ENCODE measurements around the gene SNRNP48.

DNA sequence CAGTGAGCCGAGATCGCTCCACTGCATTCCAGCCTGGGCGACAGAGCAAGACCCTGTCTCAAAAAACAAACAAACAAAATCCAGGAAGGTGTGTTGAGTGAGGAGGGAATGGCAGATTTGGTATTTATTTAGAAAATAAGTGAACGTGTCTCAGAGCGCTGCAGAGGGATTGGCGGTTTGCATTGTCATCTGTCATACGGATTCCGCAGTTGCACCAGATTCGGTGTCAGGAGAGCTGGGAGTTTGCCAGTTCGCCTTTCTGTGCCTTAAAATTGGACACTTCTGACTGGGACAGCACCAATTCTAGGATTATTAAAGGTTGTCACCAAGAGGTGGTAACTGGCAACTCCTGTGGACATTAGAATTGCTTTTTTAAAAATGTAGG, 912 bp downstream of the SNRNP48 start:
- TF ChIP-seq EZH2phosphoT487 (IDR thresholded peaks at IDR 0.05; ENCODE audit: insufficient read depth, low read depth) (no peak), EZH2 (IDR thresholded peaks at IDR 0.05; ENCODE audit: insufficient read depth, poor library complexity, severe bottlenecking) (no peak)
